HG02623 (cell line): ENCODE data around the gene PEAR1.

Experiments
- ATAC-seq: cut with Tn5 transposase; IDR thresholded peaks from one replicate; pipeline ENCODE4 v1.9.1; 2021; ENCODE audit warnings: moderate library complexity; ENCODE audit not compliant: unreplicated experiment

Gene PEAR1

GRCh38 chr1:156898971-156899664 lies 5.6 kb downstream of the PEAR1 start:
- no peak for ATAC-seq

GRCh38 chr1:156899956-156900718 lies 6.6 kb downstream of the PEAR1 start:
- no peak for ATAC-seq

- no peak for ATAC-seq
Measured at GRCh38 chr1:156900896-156901589, 7.5 kb downstream of the PEAR1 start.

- ATAC-seq, result no peak
Measured at GRCh38 chr1:156901590-156901900, 8.0 kb downstream of the PEAR1 start.

GRCh38 chr1:156901966-156902915 lies 8.7 kb downstream of the PEAR1 start:
- no peak for ATAC-seq

GRCh38 chr1:156903328-156904091 lies 10.0 kb downstream of the PEAR1 start:
- ATAC-seq, result no peak

- no peak for ATAC-seq
Measured at GRCh38 chr1:156904187-156904959, 10.9 kb downstream of the PEAR1 start.

- ATAC-seq, result no peak
Measured at GRCh38 chr1:156905176-156905575, 11.7 kb downstream of the PEAR1 start.

GRCh38 chr1:156905651-156906050 lies 12.1 kb downstream of the PEAR1 start:
- no peak for ATAC-seq

- no peak for ATAC-seq
Measured at GRCh38 chr1:156906206-156906906, 12.8 kb downstream of the PEAR1 start.

GRCh38 chr1:156908541-156908940 lies 15.0 kb downstream of the PEAR1 start:
- ATAC-seq, result no peak

GRCh38 chr1:156908955-156909354 lies 15.4 kb downstream of the PEAR1 start:
- no peak for ATAC-seq

GRCh38 chr1:156909671-156910070 lies 16.2 kb downstream of the PEAR1 start:
- no peak for ATAC-seq

- no peak for ATAC-seq
Measured at GRCh38 chr1:156910309-156910782, 16.8 kb downstream of the PEAR1 start.

- ATAC-seq, result no peak
Measured at GRCh38 chr1:156911577-156912298, 18.2 kb downstream of the PEAR1 start.

GRCh38 chr1:156912310-156912709 lies 18.8 kb downstream of the PEAR1 start:
- no peak for ATAC-seq

GRCh38 chr1:156912861-156913808 lies 19.6 kb downstream of the PEAR1 start:
- no peak for ATAC-seq
